Measurements from ENCODE around the gene PACRG.

Gene PACRG

GRCh38 chr6:163342571-163343539 lies 615.1 kb downstream of the PACRG start:
- DNase-seq: no peak

GRCh38 chr6:163343609-163344008 lies 615.8 kb downstream of the PACRG start:
- DNase-seq: no peak

- DNase-seq: no peak
Measured at GRCh38 chr6:163344411-163344810, 616.6 kb downstream of the PACRG start.

- DNase-seq: no peak
Measured at GRCh38 chr6:163345931-163346330, 618.2 kb downstream of the PACRG start.

- DNase-seq: peak; percentile 9
Measured at GRCh38 chr6:163346497-163346961, 618.8 kb downstream of the PACRG start.

- no peak for DNase-seq
Measured at GRCh38 chr6:163347021-163347446, 619.3 kb downstream of the PACRG start.

GRCh38 chr6:163348789-163349680 lies 621.3 kb downstream of the PACRG start:
- no peak for DNase-seq

GRCh38 chr6:163349696-163350095 lies 621.9 kb downstream of the PACRG start:
- no peak for DNase-seq

- no peak for DNase-seq
Measured at GRCh38 chr6:163351013-163351412, 623.2 kb downstream of the PACRG start.

- DNase-seq: no peak
Measured at GRCh38 chr6:163352011-163352685, 624.4 kb downstream of the PACRG start.

- DNase-seq: no peak
Measured at GRCh38 chr6:163352966-163353365, 625.2 kb downstream of the PACRG start.

GRCh38 chr6:163354085-163354484 lies 626.3 kb downstream of the PACRG start:
- DNase-seq: no peak

GRCh38 chr6:163354761-163355425 lies 627.1 kb downstream of the PACRG start:
- no peak for DNase-seq

GRCh38 chr6:163355426-163355991 lies 627.7 kb downstream of the PACRG start:
- DNase-seq: no peak

- no peak for DNase-seq
Measured at GRCh38 chr6:163356324-163356723, 628.5 kb downstream of the PACRG start.

GRCh38 chr6:163356743-163357142 lies 629.0 kb downstream of the PACRG start:
- no peak for DNase-seq

GRCh38 chr6:163364641-163365040 lies 636.9 kb downstream of the PACRG start:
- DNase-seq: no peak
